GM03348 (cell line): ENCODE measurements around the gene COG5.

Source experiments
- DNase-seq: peaks from one replicate; pipeline ENCODE4 v3.0.0; 2012; ENCODE audit warnings: low spot score

COG5 gene

DNA sequence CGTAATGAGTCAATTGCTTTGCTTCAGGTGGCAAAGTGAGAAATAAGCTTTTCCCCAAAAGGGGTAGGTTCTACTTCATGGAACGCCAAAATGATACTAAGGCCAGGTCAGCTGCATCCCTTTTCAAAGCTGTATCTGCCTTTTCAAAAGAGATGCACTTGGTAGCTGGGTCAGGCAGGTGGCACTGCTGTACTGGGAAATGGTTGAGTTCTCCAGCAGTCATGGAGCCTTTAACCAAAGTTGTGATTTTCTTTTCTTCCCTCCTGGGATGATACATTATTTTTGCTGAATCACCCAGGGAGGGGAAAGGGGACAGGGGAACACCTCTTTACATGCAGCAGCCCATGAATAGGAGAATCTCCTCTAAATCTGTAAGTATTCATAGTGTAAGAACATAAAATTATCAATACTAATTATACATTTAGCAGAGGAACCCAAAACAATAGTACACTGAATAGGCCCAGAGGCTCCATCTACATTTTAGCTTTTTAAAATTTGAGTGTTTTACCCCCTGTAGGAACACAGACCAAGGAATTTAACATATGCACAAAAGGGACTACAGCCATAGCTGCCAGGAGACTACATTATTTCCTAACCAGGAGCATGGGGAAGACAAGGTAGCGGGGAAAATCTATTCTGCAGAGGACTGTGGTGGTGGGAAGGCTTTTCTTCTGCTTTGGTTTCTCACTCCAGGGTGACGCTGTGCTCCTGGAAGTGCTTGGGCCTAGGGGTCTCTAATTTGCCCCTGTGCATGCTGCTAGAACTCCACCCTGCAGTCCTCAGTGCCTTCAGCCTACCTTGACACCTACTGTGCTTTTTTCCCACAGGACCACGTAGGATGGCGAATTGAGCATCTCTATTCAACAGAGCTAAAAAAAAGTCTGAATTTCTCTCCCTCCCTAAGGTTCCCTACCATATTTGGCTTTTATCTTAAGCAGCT lies 100.3 kb downstream of the COG5 start:
- DNase-seq, result peak; percentile 69

DNA sequence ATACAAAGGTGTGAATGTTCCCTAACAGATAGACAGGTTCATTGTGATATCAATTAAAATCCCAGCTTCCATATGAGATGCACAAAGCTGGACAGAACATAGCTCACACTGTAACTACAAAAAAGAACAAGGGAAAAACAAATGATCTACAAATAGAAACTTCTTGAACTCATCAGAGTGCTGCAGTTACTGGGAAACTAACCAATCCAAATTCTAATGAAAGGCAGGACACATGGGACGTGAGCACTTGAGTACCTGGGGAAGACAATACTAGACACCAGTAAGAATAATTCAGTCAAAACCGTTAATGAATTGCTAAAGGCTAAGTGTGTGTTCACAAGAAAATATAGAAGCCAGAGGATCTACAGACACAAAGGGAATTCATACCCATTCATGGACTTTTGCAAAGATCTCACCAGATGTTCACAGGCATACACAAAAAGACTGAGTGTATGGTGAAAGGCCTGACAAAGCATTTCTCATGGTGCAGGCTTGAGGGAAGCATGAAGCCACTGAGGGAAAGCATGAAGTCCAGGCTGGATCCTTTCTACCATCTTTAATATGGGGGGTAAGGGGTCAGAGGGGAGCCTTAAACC lies 101.7 kb downstream of the COG5 start:
- no peak for DNase-seq

DNA sequence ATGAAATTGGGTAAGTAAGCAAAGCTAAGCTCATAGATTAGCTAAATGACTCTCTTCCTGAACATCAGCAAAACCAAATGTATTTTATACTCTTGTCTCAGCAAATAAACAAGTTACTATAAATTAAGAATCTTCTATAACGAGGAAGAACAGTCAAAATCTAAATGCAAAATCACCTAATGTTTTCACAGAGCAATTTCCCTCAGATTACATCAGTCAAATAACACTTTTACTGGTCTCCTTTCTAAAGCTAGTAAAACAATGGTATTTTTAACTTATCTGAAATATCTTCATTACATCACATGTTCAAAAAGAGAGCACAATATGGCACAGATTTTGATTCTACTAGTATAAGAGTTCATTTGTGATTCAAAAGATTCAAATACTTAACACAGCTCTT lies 110.3 kb downstream of the COG5 start:
- no peak for DNase-seq

DNA sequence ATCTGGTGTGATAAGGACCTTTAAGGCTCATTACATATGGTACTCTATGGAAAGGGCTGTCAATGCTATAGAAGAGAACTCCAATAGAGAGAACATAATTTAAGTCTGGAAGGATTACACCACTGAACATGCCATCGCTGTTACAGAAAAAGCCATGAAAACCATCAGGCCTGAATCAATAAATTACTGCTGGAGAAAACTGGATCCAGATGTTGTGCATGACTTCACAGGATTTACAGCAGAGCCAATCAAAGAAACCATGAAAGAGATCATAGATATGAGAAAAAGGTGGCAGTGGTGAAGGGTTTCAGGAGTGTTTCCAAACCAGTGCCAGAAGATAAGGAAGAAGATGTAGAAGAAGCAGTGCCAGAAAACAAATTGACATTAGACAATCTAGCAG lies 112.8 kb downstream of the COG5 start:
- peak; percentile 3 for DNase-seq

DNA sequence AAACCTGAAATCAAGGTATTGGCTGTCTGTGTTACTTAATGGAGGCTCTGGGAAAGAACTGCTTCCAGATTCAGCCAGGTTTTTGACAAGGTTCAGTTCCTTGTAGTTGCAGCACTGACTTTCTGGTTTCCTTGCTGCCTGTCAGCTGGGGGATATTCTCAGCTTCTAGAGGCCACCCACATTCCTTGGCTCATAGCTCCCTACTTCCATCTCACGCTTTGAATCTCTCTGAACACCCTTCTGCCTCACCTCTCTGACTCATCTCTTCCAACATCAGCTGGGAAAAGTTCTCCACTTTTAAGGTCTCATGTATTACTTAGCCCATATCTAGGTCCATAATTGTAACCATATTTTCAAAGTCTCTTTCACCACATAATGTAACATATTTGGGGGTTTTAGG lies 116.7 kb downstream of the COG5 start:
- peak; percentile 11 for DNase-seq

DNA sequence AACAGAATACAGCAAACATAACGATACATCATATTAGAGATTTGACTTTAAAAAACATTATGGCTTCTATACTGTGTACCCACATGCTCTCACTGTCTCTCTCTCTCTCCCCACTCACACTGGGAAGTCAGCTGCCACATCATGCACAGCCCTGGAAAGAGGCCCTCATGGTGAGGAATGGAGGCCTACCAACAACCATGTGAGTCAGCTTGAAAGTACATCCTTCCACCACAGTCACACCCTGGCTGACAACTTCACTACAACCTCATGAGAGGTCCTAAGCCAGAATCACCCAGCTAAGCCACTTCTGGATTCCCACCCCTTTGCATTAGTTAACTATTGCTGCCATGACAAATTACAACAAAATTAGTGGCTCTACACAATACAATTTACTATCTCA lies 117.2 kb downstream of the COG5 start:
- DNase-seq, result peak; percentile 29

DNA sequence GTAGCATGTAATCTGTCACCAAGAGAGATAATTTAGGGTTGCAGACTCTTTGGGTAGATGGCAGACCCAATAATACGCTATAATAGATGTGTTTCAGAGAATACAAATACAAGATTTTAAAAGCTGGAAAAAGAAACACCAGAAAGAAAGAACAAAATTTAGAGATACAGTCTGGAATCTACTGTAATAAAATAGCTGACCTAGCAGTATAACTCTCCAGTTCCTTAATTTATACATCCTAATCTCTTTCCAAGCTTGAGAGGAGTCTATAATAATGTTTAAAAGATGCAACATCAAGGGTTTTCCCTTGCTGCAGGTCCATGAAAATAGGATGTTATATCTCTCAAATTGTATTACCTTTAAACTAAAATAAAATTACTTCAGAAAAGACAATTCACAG lies 121.0 kb downstream of the COG5 start:
- DNase-seq, result no peak

DNA sequence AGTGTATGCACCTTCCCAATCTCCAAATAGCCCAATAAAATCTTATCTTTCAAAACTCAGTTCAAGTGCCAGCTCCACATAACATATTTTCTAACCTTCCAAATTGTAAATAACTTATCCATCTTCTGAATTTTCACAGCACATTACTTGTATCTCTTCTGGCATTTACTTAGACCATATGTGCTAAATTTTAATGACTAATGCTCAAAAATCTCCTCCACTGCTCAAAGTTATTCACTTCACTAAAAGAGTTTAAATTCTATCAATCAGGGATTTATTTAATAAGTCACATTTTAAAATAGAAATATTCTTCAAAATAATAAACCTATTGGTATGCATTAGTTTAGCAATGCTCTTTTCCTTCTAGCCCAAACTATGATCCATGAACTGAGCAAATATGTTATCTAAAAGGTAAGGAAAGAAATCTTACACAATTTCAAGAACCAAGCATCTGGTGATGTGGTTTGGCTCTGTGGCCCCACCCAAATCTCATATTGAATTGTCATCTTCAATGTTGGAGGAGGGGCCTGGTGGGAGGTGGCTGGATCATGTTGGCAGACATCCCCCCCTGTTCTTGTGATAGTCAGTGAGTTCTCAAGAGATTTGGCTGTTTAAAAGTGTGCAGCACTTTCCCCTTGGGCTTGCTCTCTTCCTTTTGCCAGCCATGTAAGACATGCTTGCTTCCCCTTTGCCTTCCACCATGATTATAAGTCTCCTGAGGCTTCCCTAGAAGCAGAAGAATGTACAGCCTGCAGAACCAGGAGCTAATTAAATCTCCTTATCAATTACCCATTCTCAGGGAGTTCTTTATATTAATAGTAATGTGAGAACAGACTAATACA lies 121.9 kb downstream of the COG5 start:
- DNase-seq, result peak; percentile 36

DNA sequence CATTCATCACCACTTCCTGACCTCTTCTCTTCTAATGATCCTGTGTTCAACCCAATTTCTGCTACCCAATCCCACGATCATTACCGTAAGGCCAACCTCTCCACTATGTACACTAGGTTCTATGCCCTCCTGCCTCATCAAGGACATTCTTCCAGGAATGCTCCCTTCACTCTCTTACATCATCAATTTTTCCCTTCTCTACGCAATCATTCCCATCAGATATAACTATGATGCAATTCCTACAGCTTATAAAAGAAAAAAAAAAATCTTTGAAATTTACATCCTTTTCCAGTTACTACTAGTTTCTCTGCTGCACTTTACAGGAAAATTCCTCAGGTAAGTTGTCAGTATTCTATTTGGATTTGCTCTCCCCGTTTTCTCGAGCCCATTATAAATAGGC lies 124.7 kb downstream of the COG5 start:
- DNase-seq, result no peak

DNA sequence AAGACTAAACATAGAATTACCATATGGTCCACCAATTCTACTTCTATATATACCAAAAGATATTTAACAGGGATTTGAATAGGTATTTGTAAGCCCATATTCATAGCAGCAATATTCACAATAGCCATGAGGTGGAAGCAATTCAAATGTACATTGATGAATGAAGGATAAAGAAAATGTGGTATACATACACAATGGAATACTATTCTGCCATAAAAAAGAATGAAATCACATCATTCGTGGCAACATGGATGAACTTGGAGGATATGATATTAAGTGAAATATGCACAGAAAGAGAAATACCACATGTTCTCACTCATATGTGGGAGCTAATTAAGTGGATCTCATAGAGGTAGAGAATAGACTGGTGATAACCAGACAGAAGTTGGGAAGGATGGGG lies 128.0 kb downstream of the COG5 start:
- no peak for DNase-seq

DNA sequence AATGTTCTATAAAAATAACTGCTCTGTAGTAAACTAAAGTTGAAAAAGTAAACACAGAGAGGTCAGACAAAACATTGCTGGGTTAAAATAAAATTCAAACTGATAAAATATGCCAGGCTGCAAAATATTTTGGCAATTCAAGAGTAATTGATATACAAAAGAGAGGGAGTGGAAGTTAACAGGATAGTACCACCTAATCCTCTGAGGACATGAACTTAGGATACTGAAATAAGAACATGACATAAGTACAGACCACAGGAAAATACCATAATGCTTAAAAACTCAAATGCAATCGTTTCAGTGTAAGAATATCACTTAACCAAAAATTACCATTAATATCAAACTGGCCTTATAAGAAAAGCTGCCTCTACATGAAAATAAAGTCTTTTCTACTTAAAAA lies 131.5 kb downstream of the COG5 start:
- DNase-seq, result no peak

DNA sequence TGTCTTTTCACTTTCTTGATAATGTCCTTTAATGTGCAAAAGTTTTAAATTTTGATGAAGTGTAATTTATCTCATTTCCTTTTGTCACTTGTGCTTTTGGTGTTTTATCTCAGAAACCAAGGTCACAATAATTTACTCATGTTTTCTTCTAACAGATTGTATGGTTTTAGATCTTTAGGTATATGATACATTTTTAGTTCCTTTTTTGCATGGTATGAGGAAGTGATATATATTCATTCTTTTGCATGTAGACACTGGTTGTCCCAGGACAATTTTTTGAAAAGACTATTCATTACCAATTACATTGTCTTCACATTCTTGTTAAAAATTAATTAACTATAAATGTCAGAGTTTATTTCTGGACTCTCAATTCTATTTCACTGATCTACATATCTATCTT lies 133.7 kb downstream of the COG5 start:
- DNase-seq, result no peak

DNA sequence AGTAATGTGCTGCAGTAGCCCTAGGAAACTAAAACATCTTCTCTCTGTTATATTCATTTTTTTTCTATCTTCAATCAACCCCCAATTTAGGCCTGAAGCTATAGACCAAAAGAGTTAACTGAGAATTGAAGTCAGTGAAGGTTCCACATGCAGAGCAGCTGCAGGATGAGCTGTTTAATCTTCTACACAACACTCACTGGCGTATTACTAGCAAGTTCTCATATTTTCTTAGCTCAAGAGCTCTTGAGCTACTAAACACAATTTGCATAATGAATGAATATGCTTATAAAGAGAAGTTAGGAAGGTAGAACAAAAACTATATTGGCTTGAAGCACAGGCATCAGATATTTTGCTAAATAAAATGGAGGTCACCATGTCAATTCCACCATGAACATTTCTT lies 135.1 kb downstream of the COG5 start:
- no peak for DNase-seq

DNA sequence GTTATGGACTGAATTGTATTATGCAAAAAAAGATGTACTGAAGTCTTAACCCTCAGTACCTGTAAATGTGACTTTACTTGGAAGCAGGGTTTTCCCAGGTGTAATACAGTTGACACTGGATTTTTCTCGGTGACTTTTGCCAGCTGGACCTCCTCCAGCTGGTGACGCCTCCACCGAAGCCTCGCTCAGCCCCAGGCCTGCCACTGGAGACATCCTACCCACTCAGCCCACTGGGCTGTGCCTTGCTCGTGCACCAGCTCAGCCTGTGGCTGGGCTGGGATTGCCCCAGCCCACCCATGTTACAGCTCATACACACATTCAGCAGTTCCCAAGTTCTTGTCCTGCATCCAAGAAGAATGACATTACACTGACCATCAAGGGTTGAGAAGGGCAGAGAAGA lies 136.3 kb downstream of the COG5 start:
- DNase-seq, result no peak

DNA sequence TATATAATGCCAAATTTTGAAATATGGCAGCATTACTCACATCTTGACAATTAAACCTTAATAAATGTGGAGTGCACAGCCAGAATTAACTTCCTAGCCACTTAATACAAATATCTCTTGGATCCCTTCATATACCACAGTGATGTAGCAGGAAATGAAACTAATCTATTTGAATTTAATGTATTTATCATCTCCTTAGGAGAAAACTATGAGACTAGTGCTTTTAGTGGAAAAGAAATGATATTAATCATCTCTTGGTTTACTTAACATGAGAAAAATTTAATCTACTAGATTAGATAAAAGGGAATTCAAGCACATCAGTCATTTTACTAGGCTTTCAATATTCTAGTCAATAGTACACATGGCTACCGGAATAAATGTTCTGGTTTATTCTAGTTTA lies 149.5 kb downstream of the COG5 start:
- DNase-seq, result no peak

DNA sequence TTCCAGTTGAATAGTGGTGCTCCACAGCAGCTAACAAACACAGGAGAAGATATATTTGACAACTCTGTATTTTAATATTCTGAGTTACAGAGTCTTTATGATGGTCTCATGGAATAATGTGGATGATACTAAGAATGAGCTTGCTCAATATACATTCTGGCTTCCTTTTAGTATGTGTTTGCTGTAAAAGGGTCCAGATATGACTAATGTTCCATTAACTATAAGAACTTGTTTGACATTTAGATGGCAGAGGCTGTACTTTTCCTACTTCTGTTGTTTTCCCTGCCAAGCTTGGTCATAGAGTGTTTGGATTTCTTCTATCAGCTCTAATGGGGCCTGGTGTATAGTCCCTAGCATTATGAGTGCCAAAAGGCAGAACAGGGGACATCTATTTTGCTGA lies 155.4 kb downstream of the COG5 start:
- no peak for DNase-seq

DNA sequence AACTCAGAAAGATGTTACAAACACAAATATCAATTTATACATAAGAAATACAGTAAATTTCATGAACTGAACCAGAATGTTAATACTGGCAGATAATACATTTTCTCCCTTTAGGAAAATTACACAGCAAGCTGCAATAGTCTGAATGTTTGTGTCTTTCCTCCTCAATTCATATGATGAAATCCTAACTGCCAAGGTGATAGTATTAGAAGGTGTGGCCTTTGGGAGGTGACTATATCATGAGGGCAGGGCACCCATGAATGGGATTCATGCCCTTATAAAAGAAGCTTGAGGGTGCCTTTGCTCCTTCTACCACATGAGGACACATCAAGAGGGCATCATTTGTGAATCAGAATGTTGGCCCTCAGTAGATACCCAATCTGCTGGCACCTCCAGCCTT lies 158.2 kb downstream of the COG5 start:
- DNase-seq, result no peak

DNA sequence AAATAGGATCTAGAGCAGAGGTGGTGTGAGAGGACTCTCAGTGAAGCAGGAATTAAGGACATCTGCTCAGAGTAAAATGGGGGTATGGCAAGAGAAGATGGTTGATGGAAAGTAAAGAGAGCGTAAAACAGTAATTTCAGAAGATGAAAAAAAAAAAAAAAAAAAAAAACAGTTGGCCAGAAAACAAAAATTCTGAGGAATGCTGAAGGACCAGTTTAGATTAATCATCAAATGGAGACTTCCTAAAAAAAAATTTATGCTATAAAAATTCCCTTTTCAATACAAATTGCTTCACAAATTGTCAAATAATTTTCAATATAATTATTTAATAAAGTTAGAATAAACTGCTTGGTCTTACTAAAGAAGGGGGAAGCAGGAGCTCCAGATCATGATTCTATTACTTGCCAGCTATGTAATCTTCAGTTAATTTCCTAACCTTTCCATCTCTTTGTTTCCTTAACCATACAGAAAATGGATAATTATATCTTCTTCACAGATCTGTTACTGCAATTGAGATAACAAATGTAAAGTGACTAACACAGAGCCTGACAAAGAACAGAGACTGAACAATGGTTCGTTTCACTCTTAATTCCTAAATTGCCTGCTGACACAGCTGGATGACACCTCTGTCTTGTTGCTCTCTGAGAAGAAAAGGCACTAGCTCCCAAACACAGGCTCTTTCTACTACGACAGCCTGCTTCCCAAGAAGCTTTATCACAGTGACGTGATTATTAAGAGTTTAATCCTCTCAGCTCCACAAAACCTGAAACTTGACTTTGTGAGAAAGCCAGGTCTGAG lies 158.8 kb downstream of the COG5 start:
- peak; percentile 16 for DNase-seq

DNA sequence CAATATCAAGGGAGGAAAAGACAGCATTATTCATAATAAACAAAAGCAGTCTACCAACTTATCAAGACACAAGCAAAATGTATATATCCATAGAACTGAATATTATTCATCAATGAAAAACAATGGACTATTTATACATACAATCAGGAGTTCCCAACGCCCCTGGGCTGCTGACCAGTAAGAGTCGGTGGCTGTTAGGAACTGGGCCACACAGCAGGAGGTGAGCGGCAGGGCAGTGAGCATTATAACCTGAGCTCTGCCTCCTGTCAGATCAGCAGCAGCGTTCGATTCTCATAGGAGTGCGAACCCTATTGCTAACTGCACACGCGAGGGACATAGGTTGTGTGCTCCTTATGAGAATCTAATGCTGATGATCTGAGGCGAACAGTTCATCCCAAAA lies 165.6 kb downstream of the COG5 start:
- DNase-seq, result no peak

DNA sequence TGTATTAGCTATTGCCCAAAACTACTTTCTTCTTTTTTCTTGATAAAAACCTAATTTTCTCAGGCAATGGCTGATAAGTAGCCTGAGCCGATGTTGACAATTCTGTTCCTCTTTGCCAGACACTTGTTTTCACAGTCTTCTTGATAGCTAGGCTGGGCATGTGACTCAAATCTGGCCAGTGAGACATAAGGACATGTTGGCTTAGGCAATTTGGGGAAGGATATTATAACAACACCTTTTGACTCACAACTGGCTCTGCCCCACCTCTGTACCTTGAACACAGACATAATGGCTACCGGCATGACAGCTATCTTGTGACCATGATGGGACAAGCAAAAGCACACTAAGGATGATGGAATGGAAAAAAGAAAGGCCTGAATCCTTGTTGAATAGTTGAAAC lies 166.7 kb downstream of the COG5 start:
- no peak for DNase-seq

DNA sequence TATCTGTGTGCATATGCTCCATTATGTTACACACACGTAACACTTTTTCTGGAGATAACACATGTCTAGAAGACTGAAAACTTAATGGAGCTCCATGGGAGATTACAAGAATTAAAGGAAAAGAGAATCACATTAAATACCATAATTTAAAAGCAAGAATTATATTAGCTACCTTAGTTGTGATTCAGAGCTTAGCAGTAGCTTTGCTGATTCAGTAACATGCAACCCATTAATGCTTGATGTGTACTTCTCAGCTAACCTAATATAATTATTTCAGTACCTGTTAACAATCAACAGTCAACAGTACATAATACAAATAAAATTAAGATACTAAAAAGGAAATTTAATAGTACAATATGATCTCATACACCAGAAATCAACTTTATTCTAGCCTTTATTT lies 167.6 kb downstream of the COG5 start:
- no peak for DNase-seq

DNA sequence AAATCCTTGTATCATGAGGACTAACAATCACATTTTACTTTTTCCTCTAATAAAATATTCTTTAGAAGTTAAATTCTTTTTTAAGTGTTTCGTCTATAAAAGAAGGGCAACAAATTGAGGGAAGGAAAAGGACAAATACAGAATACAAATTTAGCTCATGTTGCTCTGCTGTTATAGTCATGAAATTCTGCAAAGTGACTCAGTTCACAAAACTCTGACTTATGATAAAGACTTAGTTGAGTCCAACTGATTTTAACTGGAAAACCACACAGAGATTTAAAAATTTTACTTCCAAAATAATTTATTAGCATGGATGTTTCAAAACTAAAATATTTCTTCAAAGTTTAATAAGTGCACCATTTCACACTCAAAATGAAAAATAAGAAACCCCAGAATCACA lies 168.9 kb downstream of the COG5 start:
- DNase-seq, result peak; percentile 44
